ENCODE results near the gene TAOK1. TPM values are rescaled to one million over a fixed set of nuclear protein-coding genes. Genes with fewer than 3 reads are reported as not detected.

TAOK1 gene
- polyA plus RNA-seq, 2 of the 4 experiments (the other 2 are of a cell fraction): 18.2 to 46.7 TPM

DNA sequence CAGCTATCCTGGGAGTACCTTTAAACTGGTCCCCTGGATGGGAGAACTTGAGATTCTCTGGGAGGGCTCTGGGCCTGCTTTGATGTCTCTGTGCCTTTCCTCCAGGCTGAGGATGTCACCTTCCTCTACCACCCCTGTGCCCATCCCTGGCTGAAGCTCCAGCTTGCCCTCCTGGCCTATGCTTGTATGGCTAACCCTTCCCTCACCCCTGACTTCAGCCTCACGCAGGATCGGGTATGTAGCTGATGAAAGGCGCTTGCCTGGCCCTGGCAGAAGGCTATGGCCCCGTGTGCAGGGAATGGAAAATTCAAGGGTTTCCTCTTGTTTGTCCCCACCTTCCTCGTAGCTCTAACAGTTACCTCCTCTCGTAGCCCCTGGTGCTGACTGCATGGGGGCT, 181.3 kb downstream of the TAOK1 start:
- H3K27ac ChIP-seq: no peak overlapping the region
- ChIA-PET CTCF (interaction anchor here (0.5 to 24.0 kb wide), 10 partner anchors 10 to 522 kb away, joined by 3 to 474 read pairs (median 8); partner anchors contain the start of genes ANKRD13B and CORO6), POLR2A (no interaction called here)
- H3K9me3 ChIP-seq: no peaks in the 10 kb centered on the region
- no peak overlapping the region for H3K4me2 ChIP-seq
- FAIRE-seq (no peak), DNase-seq (ENCODE audit: low read depth in 1 of 2, low spot score in 1 of 2) (no peak), ATAC-seq (no peak)
- no peak overlapping the region for H3K4me3 ChIP-seq
- 93% methylated on average over 6 of the region's 6 CpGs for WGBS (ENCODE audit: missing lambda C conversion rate)
- peaks cover 10% of the 10 kb centered on the region; the same call in 2 of the 3 replicates for H3K4me1 ChIP-seq
- no peak for TF ChIP-seq ESRRA (IDR thresholded peaks at IDR 0.05; ENCODE audit: borderline replicate concordance, low read length)
- TF ChIP-seq POLR2AphosphoS2 (conservative IDR thresholded peaks at IDR 0.05; ENCODE audit: low read length): no peak
- TF ChIP-seq, protein P1, sequence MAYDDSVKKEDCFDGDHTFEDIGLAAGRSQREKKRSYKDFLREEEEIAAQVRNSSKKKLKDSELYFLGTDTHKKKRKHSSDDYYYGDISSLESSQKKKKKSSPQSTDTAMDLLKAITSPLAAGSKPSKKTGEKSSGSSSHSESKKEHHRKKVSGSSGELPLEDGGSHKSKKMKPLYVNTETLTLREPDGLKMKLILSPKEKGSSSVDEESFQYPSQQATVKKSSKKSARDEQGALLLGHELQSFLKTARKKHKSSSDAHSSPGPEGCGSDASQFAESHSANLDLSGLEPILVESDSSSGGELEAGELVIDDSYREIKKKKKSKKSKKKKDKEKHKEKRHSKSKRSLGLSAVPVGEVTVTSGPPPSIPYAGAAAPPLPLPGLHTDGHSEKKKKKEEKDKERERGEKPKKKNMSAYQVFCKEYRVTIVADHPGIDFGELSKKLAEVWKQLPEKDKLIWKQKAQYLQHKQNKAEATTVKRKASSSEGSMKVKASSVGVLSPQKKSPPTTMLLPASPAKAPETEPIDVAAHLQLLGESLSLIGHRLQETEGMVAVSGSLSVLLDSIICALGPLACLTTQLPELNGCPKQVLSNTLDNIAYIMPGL (CRISPR knock-in tag; IDR thresholded peaks at IDR 0.05; ENCODE audit: borderline replicate concordance): no peak
- no peak for TF ChIP-seq RARB (CRISPR knock-in tag; IDR thresholded peaks at IDR 0.05)
- no peak for TF ChIP-seq MAFK (IDR thresholded peaks at IDR 0.05; ENCODE audit: partially characterized antibody)
- no peak for TF ChIP-seq HOXB5 (CRISPR knock-in tag; IDR thresholded peaks at IDR 0.05)
- no peak for TF ChIP-seq JUN (IDR thresholded peaks at IDR 0.05)
- TF ChIP-seq FOSB (CRISPR knock-in tag; IDR thresholded peaks at IDR 0.05): no peak
- TF ChIP-seq EP300 (IDR thresholded peaks at IDR 0.05): no peak
- no peak for TF ChIP-seq CTCF (IDR thresholded peaks at IDR 0.05)
- no peak for TF ChIP-seq SREBF2 (IDR thresholded peaks at IDR 0.05)
- TF ChIP-seq HOXB13 (CRISPR knock-in tag; IDR thresholded peaks at IDR 0.05; ENCODE audit: low read depth): no peak
- TF ChIP-seq NFE2L2 (conservative IDR thresholded peaks at IDR 0.05; ENCODE audit: low read length): no peak
- TF ChIP-seq ELK1 (IDR thresholded peaks at IDR 0.05; ENCODE audit: low read depth, low read length): no peak
- TF ChIP-seq POLR2A (IDR thresholded peaks at IDR 0.05; ENCODE audit: low read length): no peak
- TF ChIP-seq ZNF302 (CRISPR knock-in tag; IDR thresholded peaks at IDR 0.05): no peak
- no peak for TF ChIP-seq CHD2 (IDR thresholded peaks at IDR 0.05; ENCODE audit: low read length, partially characterized antibody)
- TF ChIP-seq, protein P2, sequence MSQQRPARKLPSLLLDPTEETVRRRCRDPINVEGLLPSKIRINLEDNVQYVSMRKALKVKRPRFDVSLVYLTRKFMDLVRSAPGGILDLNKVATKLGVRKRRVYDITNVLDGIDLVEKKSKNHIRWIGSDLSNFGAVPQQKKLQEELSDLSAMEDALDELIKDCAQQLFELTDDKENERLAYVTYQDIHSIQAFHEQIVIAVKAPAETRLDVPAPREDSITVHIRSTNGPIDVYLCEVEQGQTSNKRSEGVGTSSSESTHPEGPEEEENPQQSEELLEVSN (IDR thresholded peaks at IDR 0.05; ENCODE audit: borderline replicate concordance, low read depth): no peak
- no peak for TF ChIP-seq MAX (IDR thresholded peaks at IDR 0.05)

- FAIRE-seq (no peak), ATAC-seq (no peak), DNase-seq (ENCODE audit: low read depth in 1 of 2, low spot score in 1 of 2) (no peak)
- 90% methylated on average over 24 of the region's 30 CpGs for WGBS (ENCODE audit: missing lambda C conversion rate)
- no peak overlapping the region for H3K4me2 ChIP-seq
- H3K4me3 ChIP-seq: no peak overlapping the region
- ChIA-PET CTCF (interaction anchor here (0.5 to 24.0 kb wide), 11 partner anchors 9 to 521 kb away, joined by 3 to 474 read pairs (median 7); partner anchors contain the start of genes ANKRD13B and CORO6), POLR2A (interaction anchor here (1.7 kb wide), 1 partner anchor 20 kb away, joined by 7 read pairs; no protein-coding TSS in a partner anchor)
- peaks cover 10% of the 10 kb centered on the region; the same call in 2 of the 3 replicates for H3K4me1 ChIP-seq
- H3K9me3 ChIP-seq: no peaks in the 10 kb centered on the region
- no peak overlapping the region for H3K27ac ChIP-seq
- TF ChIP-seq, protein P2 (IDR thresholded peaks at IDR 0.05; ENCODE audit: borderline replicate concordance, low read depth): no peak
- TF ChIP-seq CHD4 (IDR thresholded peaks at IDR 0.05; ENCODE audit: borderline replicate concordance): no peak
- no peak for TF ChIP-seq NR3C1 (IDR thresholded peaks at IDR 0.05)
- no peak for TF ChIP-seq ELK1 (IDR thresholded peaks at IDR 0.05; ENCODE audit: low read depth, low read length)
- no peak for TF ChIP-seq MYC (IDR thresholded peaks at IDR 0.05; ENCODE audit: borderline replicate concordance, low read length)
- no peak for TF ChIP-seq POLR2A (IDR thresholded peaks at IDR 0.05; ENCODE audit: low read length)
- TF ChIP-seq ZFP36 (IDR thresholded peaks at IDR 0.05; ENCODE audit: borderline replicate concordance, partially characterized antibody): no peak
- TF ChIP-seq HDAC2 (IDR thresholded peaks at IDR 0.05): no peak
- TF ChIP-seq RARB (CRISPR knock-in tag; IDR thresholded peaks at IDR 0.05): no peak
- no peak for TF ChIP-seq EHF (CRISPR knock-in tag; IDR thresholded peaks at IDR 0.05)
- no peak for TF ChIP-seq FOSL2 (IDR thresholded peaks at IDR 0.05)
- no peak for TF ChIP-seq FOSL2 (CRISPR knock-in tag; IDR thresholded peaks at IDR 0.05)
- no peak for TF ChIP-seq CBX8 (IDR thresholded peaks at IDR 0.05)
- TF ChIP-seq EHMT2 (IDR thresholded peaks at IDR 0.05; ENCODE audit: low read depth): no peak
- TF ChIP-seq TP53 (CRISPR knock-in tag; IDR thresholded peaks at IDR 0.05): no peak
These were observed 181.9 kb downstream of the TAOK1 start for GRCh38 chr17:29571883-29572681.
